CD4-positive, alpha-beta memory T cell (primary cell): ENCODE results near the gene S1PR3. TPM values are rescaled to one million over a fixed set of nuclear protein-coding genes. Genes with fewer than 3 reads are reported as not detected.

Experiments used
- CTCF ChIA-PET: fragments of 350-600 bp; sonication (Branson Sonifier 250); formaldehyde crosslinking; loops from one replicate; lab custom pipeline; 2021; ENCODE audit warnings: inconsistent platforms; ENCODE audit not compliant: partially characterized antibody; lab: Charles Lee
- POLR2A ChIA-PET: fragments of 350-600 bp; sonication (Branson Sonifier 250); formaldehyde crosslinking; loops from one replicate; lab custom pipeline; 2021; ENCODE audit not compliant: partially characterized antibody; lab: Charles Lee
- DNase-seq, 5 donors: peaks; one replicate each; pipeline versions ENCODE4 v3.0.0 to v3.0.0-alpha.2; 2020 to 2022; ENCODE audit warnings: mixed read lengths in 1 of 5
- H3K27ac ChIP-seq: one replicate; pipeline ENCODE4 v1.7.0; 2013; ENCODE audit warnings: low read depth, low read length
- H3K27me3 ChIP-seq: 2 replicates; pipeline ENCODE4 v1.7.0; 2013; ENCODE audit warnings: mild to moderate bottlenecking, low read length, moderate library complexity; ENCODE audit not compliant: insufficient read depth
- H3K36me3 ChIP-seq: 2 replicates; pipeline ENCODE4 v1.7.0; 2013; ENCODE audit warnings: mild to moderate bottlenecking, low read length, moderate library complexity; ENCODE audit not compliant: insufficient read depth
- H3K4me1 ChIP-seq: 2 replicates; pipeline ENCODE4 v1.7.0; 2013; ENCODE audit warnings: mild to moderate bottlenecking, low read length, moderate library complexity; ENCODE audit not compliant: insufficient read depth
- H3K4me3 ChIP-seq, 2 donors: one replicate each; pipeline ENCODE4 v1.7.0; 2013; ENCODE audit warnings: low read length in 2 of 2, mild to moderate bottlenecking in 1 of 2
- H3K9me3 ChIP-seq, 2 donors: one replicate each; pipeline ENCODE4 v1.7.0; 2013; ENCODE audit warnings: low read length in 2 of 2, control low read depth in 1 of 2; ENCODE audit not compliant: control insufficient read depth in 1 of 2
- H3K27ac Mint-ChIP-seq, 7 donors: one replicate each; pipeline ENCODE4 v1.8.0; 2020 to 2021; ENCODE audit warnings: mixed read lengths in 7 of 7, mild to moderate bottlenecking in 6 of 7, inconsistent platforms in 3 of 7, moderate library complexity in 3 of 7
- H3K27me3 Mint-ChIP-seq, 2 donors: one replicate each; pipeline ENCODE4 v1.8.0; 2020 to 2021; ENCODE audit warnings: mixed read lengths in 2 of 2
- H3K36me3 Mint-ChIP-seq, 2 donors: one replicate each; pipeline ENCODE4 v1.8.0; 2020 to 2021; ENCODE audit warnings: mixed read lengths in 2 of 2, inconsistent platforms in 1 of 2, mild to moderate bottlenecking in 1 of 2
- H3K4me1 Mint-ChIP-seq, 4 donors: one replicate each; pipeline ENCODE4 v1.8.0; 2020 to 2021; ENCODE audit warnings: mixed read lengths in 4 of 4, mild to moderate bottlenecking in 1 of 4
- H3K4me3 Mint-ChIP-seq, 8 donors: one replicate each; pipeline ENCODE4 v1.8.0; 2020 to 2021; ENCODE audit warnings: mixed read lengths in 8 of 8, mild to moderate bottlenecking in 7 of 8, moderate library complexity in 6 of 8, inconsistent platforms in 3 of 8
- H3K9me3 Mint-ChIP-seq, 8 donors: one replicate each; pipeline ENCODE4 v1.8.0; 2020 to 2021; ENCODE audit warnings: mixed read lengths in 8 of 8, mild to moderate bottlenecking in 5 of 8, inconsistent platforms in 3 of 8, moderate library complexity in 1 of 8
- intact Hi-C: fragments of 100-400 bp; cut with micrococcal nuclease; formaldehyde crosslinking; loops from one replicate; pipeline ENCODE4 v1.15.1; 2023
- polyA plus RNA-seq, 2 donors: library from polyadenylated mRNA; unstranded; fragments of 300-500 nt; fragmentation: Illumina TruSeq; gene quantifications; one replicate each; pipeline ENCODE4 v1.2.3, GENCODE V29; 2021
- total RNA-seq, 2 experiments: library from RNA; stranded (reverse); gene quantifications; one replicate each; pipeline ENCODE4 v1.2.3, GENCODE V29; 2021

S1PR3 gene
- total and polyA plus RNA-seq, 4 experiments from 2014 or later = not detected

- Histone ChIP-seq H3K4me3 (no peak overlapping the region), H3K36me3 (no peaks in the 10 kb centered on the region), H3K27ac (no peak overlapping the region), H3K27me3 (no peaks in the 10 kb centered on the region), H3K9me3 (no peaks in the 10 kb centered on the region), H3K4me1 (no peaks in the 10 kb centered on the region)
- Mint-ChIP-seq H3K9me3 (peaks cover 0 to 7% (median 0%) of the 10 kb centered on the region in 8 donors), H3K27ac (no peak overlapping the region), H3K36me3 (no peaks in the 10 kb centered on the region), H3K27me3 (peaks cover 8 to 13% of the 10 kb centered on the region in 2 donors), H3K4me1 (no peaks in the 10 kb centered on the region), H3K4me3 (no peak overlapping the region)
- ChIA-PET POLR2A (no interaction called here), CTCF (no interaction called here)
- intact Hi-C loops = no loop called here
- no peak for DNase-seq
Measured at GRCh38 chr9:89022001-89022759, 30.9 kb downstream of the S1PR3 start.

DNA sequence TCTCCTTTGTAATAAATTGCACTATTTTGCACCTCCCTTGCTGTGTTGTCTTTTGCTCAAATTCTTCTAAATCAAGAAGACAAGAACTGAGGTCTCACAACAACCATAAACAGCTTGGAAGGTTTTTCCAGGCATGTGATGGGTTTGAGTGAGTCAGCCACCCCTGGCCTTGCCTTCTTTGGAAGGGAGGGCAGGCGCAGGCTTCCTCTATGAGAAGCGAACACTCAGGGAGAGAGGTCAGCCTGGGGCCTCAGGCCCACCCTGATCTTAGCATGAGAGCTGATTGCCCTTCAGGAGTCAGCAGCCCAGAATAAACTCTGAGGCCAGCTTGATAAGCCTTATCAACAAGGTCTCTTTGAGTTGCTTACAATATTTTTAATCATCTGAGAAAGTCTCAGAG lies 31.6 kb downstream of the S1PR3 start:
- ChIA-PET CTCF (no interaction called here), POLR2A (no interaction called here)
- DNase-seq = no peak
- no peaks in the 10 kb centered on the region for H3K9me3 ChIP-seq
- H3K36me3 Mint-ChIP-seq = no peaks in the 10 kb centered on the region
- H3K4me1 Mint-ChIP-seq = no peaks in the 10 kb centered on the region
- no peaks in the 10 kb centered on the region for H3K27me3 ChIP-seq
- no peak overlapping the region for H3K27ac Mint-ChIP-seq
- peaks cover 6 to 15% of the 10 kb centered on the region in 2 donors for H3K27me3 Mint-ChIP-seq
- H3K4me1 ChIP-seq = no peaks in the 10 kb centered on the region
- peaks cover 0 to 2% (median 0%) of the 10 kb centered on the region in 8 donors for H3K9me3 Mint-ChIP-seq
- H3K4me3 Mint-ChIP-seq = no peak overlapping the region
- H3K36me3 ChIP-seq = no peaks in the 10 kb centered on the region
- H3K27ac ChIP-seq = no peak overlapping the region
- intact Hi-C loops = no loop called here
- H3K4me3 ChIP-seq = no peak overlapping the region

- no peak overlapping the region for H3K27ac Mint-ChIP-seq
Measured at GRCh38 chr9:89023740-89024139, 32.5 kb downstream of the S1PR3 start.

DNA sequence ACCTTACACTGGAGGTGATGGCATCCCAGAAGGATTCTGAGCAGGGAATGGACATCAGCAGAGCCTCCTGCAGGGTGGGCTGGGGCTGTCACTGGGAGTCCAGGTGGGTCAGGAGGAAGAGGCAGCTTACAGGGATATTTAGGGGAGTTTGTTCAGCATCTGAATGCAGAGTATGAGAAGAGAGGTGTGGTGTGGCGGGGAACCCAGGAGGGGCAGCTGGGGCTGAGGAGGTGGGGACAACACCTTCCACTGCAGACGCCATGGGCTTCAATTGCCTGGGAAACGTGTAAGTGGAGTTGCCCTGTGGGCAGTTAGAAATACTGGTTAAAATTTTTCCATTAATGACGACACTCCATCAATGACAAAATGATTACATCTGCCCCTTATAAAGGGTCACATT lies 33.5 kb downstream of the S1PR3 start:
- no peaks in the 10 kb centered on the region for H3K4me1 ChIP-seq
- Mint-ChIP-seq H3K27me3 (peaks cover 7 to 15% of the 10 kb centered on the region in 2 donors), H3K4me1 (no peaks in the 10 kb centered on the region), H3K4me3 (peak overlapping the region in 1 of 8 donors; percentile 18), H3K27ac (no peak overlapping the region), H3K9me3 (peaks cover 0 to 9% (median 4%) of the 10 kb centered on the region in 8 donors), H3K36me3 (no peaks in the 10 kb centered on the region)
- POLR2A ChIA-PET = no interaction called here
- no peak for DNase-seq
- H3K27ac ChIP-seq = no peak overlapping the region
- H3K9me3 ChIP-seq = no peaks in the 10 kb centered on the region
- CTCF ChIA-PET = no interaction called here
- intact Hi-C loops = no loop called here
- H3K36me3 ChIP-seq = no peaks in the 10 kb centered on the region
- H3K4me3 ChIP-seq = no peak overlapping the region
- no peaks in the 10 kb centered on the region for H3K27me3 ChIP-seq

More at GRCh38 chr9:89023740-89024139, 32.5 kb downstream of the S1PR3 start:
- Mint-ChIP-seq H3K27me3 (peaks cover 7 to 15% of the 10 kb centered on the region in 2 donors), H3K9me3 (peaks cover 0 to 2% (median 0%) of the 10 kb centered on the region in 8 donors), H3K36me3 (no peaks in the 10 kb centered on the region), H3K4me3 (no peak overlapping the region), H3K4me1 (no peaks in the 10 kb centered on the region)
- DNase-seq = no peak
- CTCF ChIA-PET = no interaction called here
- intact Hi-C loops = no loop called here
- H3K36me3 ChIP-seq = no peaks in the 10 kb centered on the region
- H3K27me3 ChIP-seq = no peaks in the 10 kb centered on the region
- POLR2A ChIA-PET = no interaction called here
- H3K4me1 ChIP-seq = no peaks in the 10 kb centered on the region
- no peak overlapping the region for H3K27ac ChIP-seq
- no peak overlapping the region for H3K4me3 ChIP-seq
- no peaks in the 10 kb centered on the region for H3K9me3 ChIP-seq

DNA sequence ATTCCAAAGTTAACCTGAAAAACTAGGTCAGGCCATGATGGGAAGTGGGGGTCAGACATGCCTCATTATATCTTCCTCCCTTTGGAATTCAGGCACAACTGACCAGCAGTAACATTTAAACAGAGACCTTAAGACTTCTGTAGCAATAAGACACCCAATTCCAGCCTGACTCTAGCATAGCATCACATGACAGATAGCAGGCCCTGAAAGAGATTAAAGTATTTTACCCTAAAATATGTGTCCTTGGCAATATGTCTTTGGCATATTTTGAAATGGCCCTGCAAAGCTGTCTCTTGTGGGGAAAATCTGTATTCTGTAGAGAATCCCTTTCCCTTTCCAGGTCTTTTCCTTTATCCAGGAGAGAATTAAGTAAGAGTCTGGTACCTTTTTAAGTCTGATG lies 34.3 kb downstream of the S1PR3 start:
- DNase-seq = no peak
- Histone ChIP-seq H3K27me3 (no peaks in the 10 kb centered on the region), H3K36me3 (no peaks in the 10 kb centered on the region), H3K27ac (no peak overlapping the region), H3K4me1 (no peaks in the 10 kb centered on the region), H3K9me3 (no peaks in the 10 kb centered on the region), H3K4me3 (no peak overlapping the region)
- peaks cover 7 to 14% of the 10 kb centered on the region in 2 donors for H3K27me3 Mint-ChIP-seq
- ChIA-PET CTCF (no interaction called here), POLR2A (no interaction called here)
- no peaks in the 10 kb centered on the region for H3K36me3 Mint-ChIP-seq
- peaks cover 0 to 17% (median 7%) of the 10 kb centered on the region in 8 donors for H3K9me3 Mint-ChIP-seq
- H3K4me3 Mint-ChIP-seq = no peak overlapping the region
- H3K4me1 Mint-ChIP-seq = no peaks in the 10 kb centered on the region
- H3K27ac Mint-ChIP-seq = no peak overlapping the region
- intact Hi-C loops = no loop called here

GRCh38 chr9:89026876-89027275 lies 35.6 kb downstream of the S1PR3 start:
- CTCF ChIA-PET = no interaction called here
- Histone ChIP-seq H3K27ac (no peak overlapping the region), H3K27me3 (no peaks in the 10 kb centered on the region), H3K4me3 (no peak overlapping the region), H3K36me3 (no peaks in the 10 kb centered on the region), H3K9me3 (no peaks in the 10 kb centered on the region), H3K4me1 (no peaks in the 10 kb centered on the region)
- H3K4me3 Mint-ChIP-seq = no peak overlapping the region
- H3K27ac Mint-ChIP-seq = no peak overlapping the region
- H3K27me3 Mint-ChIP-seq = peaks cover 11 to 16% of the 10 kb centered on the region in 2 donors
- no peaks in the 10 kb centered on the region for H3K4me1 Mint-ChIP-seq
- DNase-seq = no peak
- intact Hi-C loops = no loop called here
- POLR2A ChIA-PET = no interaction called here
- peaks cover 0 to 28% (median 13%) of the 10 kb centered on the region in 8 donors for H3K9me3 Mint-ChIP-seq
- H3K36me3 Mint-ChIP-seq = no peaks in the 10 kb centered on the region

GRCh38 chr9:89029788-89030187 lies 38.5 kb downstream of the S1PR3 start:
- no peaks in the 10 kb centered on the region for H3K36me3 Mint-ChIP-seq
- peaks cover 15 to 19% of the 10 kb centered on the region in 2 donors for H3K27me3 Mint-ChIP-seq
- DNase-seq = no peak
- no peak overlapping the region for H3K4me3 Mint-ChIP-seq
- H3K9me3 Mint-ChIP-seq = peaks cover 0 to 28% (median 13%) of the 10 kb centered on the region in 8 donors
- Histone ChIP-seq H3K36me3 (no peaks in the 10 kb centered on the region), H3K9me3 (no peaks in the 10 kb centered on the region), H3K4me3 (no peak overlapping the region), H3K4me1 (no peaks in the 10 kb centered on the region), H3K27me3 (no peaks in the 10 kb centered on the region), H3K27ac (no peak overlapping the region)
- POLR2A ChIA-PET = no interaction called here
- CTCF ChIA-PET = no interaction called here
- H3K27ac Mint-ChIP-seq = no peak overlapping the region
- intact Hi-C loops = no loop called here
- H3K4me1 Mint-ChIP-seq = no peaks in the 10 kb centered on the region
